Measurements from ENCODE around the gene CYFIP2. TPM values are rescaled to one million over a fixed set of nuclear protein-coding genes. Genes with fewer than 3 reads are reported as not detected.

Gene CYFIP2
- total RNA-seq, 1 experiment from 2014 or later: 74.7 TPM

GRCh38 chr5:157431544-157432200, 165.7 kb downstream of the CYFIP2 start:
- TF ChIP-seq CTCF (conservative IDR thresholded peaks at IDR 0.05): peak; percentile 62

More at GRCh38 chr5:157431544-157432200, 165.7 kb downstream of the CYFIP2 start:
- Histone ChIP-seq H2BK15ac (ENCODE audit: low read depth, low read length) (no peak overlapping the region), H3K79me2 (ENCODE audit: insufficient read depth, low read length) (no peaks in the 10 kb centered on the region), H2AFZ (ENCODE audit: low read length) (no peak overlapping the region), H3K23me2 (ENCODE audit: insufficient read length, low read depth, low read length, poor library complexity, severe bottlenecking) (no peaks in the 10 kb centered on the region), H4K20me1 (ENCODE audit: control insufficient read depth, insufficient read depth, insufficient read length) (no peaks in the 10 kb centered on the region), H3K4me2 (ENCODE audit: insufficient read depth, insufficient read length, low read length) (no peak overlapping the region), H2AK5ac (ENCODE audit: insufficient read length, low read length) (no peak overlapping the region), H4K8ac (replicated peaks; ENCODE audit: insufficient read length, low read depth, low read length) (no peak overlapping the region), H3K18ac (ENCODE audit: insufficient read length, low read depth, low read length) (no peak overlapping the region), H3K79me1 (ENCODE audit: insufficient read depth, low read depth, low read length, poor library complexity, severe bottlenecking) (no peaks in the 10 kb centered on the region), H4K5ac (ENCODE audit: insufficient read length, low read depth, low read length) (no peak overlapping the region), H3T11ph (ENCODE audit: low read length) (no peak overlapping the region), H2BK12ac (ENCODE audit: insufficient read length, low read depth, low read length) (no peak overlapping the region), H3K27ac (ENCODE audit: insufficient read length, low read depth, low read length) (no peak overlapping the region), H2BK20ac (ENCODE audit: low read depth, low read length, poor library complexity, severe bottlenecking) (no peak overlapping the region), H3K9ac (ENCODE audit: extremely low read depth, insufficient read length, low read length) (no peak overlapping the region), H3K9me3 (ENCODE audit: control insufficient read depth, low read depth, low read length) (no peaks in the 10 kb centered on the region), H3K23ac (ENCODE audit: insufficient read length, low read depth, low read length) (no peak overlapping the region), H3K14ac (ENCODE audit: insufficient read depth, low read length) (no peak overlapping the region), H3K56ac (ENCODE audit: insufficient read length, low read depth, low read length) (no peak overlapping the region), H2BK120ac (ENCODE audit: low read depth, low read length, poor library complexity, severe bottlenecking) (no peak overlapping the region), H2BK5ac (ENCODE audit: insufficient read length, low read length) (no peak overlapping the region), H3K4me1 (ENCODE audit: insufficient read depth, low read length) (no peaks in the 10 kb centered on the region), H3K4ac (ENCODE audit: low read depth, low read length) (no peak overlapping the region), H3K27me3 (ENCODE audit: insufficient read depth, low read length) (no peaks in the 10 kb centered on the region), H4K91ac (ENCODE audit: insufficient read length, low read depth, low read length) (no peak overlapping the region)
- Mint-ChIP-seq H3K9me3 (peaks cover 0 to 3% of the 10 kb centered on the region in 2 experiments; a peak in 4 of 5 replicates), H3K27me3 (ENCODE audit: low read depth) (peaks cover 3% of the 10 kb centered on the region; the same call in 1 of the 2 replicates), H3K4me3 (no peak overlapping the region), H3K27ac (no peak overlapping the region; a peak in 1 of 7 replicates), H3K36me3 (ENCODE audit: insufficient read depth in 1 of 3, low read depth in 3 of 3) (no peaks in the 10 kb centered on the region), H3K4me1 (no peaks in the 10 kb centered on the region)
- DNase-seq: no peak
- WGBS (ENCODE audit: extremely low coverage, insufficient read length, low lambda C conversion rate): no CpG with 5 or more reads among the region's 4 CpGs
